22Rv1 (cell line): Measurements from ENCODE around the gene FAM200A.

Source experiments
- H3K27ac ChIP-seq: fragments of 450-650 bp; 2 replicates; pipeline ENCODE4 v1.5.1; 2017
- ZFX ChIP-seq: fragments of 450-650 bp; IDR thresholded peaks from 2 replicates; pipeline ENCODE4 v1.6.1; 2017; ENCODE audit warnings: antibody characterized with exemption, borderline replicate concordance
- TF ChIP-seq, protein P1 (sequence below): fragments of 450-650 bp; IDR thresholded peaks from 2 replicates; pipeline ENCODE4 v1.5.1; 2017; ENCODE audit warnings: mild to moderate bottlenecking

The FAM200A gene

DNA sequence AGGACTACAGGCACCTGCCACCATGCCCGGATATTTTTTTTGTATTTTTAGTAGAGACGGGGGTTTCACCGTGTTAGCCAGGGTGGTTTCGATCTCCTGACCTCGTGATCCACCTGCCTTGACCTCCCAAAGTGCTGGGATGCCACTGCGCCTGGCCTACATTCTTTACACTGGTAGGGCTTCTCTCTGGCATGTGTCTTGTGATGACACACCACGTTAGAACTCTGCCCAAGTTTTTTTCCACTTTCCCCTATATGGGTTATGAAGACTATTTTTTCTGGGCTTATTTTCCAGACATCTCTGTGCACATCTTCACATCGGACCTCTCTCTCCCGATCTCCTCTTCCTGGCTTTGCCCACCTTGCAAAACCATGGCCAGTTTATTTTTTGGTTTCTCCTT, 10.7 kb downstream of the FAM200A start:
- TF ChIP-seq, protein P1, sequence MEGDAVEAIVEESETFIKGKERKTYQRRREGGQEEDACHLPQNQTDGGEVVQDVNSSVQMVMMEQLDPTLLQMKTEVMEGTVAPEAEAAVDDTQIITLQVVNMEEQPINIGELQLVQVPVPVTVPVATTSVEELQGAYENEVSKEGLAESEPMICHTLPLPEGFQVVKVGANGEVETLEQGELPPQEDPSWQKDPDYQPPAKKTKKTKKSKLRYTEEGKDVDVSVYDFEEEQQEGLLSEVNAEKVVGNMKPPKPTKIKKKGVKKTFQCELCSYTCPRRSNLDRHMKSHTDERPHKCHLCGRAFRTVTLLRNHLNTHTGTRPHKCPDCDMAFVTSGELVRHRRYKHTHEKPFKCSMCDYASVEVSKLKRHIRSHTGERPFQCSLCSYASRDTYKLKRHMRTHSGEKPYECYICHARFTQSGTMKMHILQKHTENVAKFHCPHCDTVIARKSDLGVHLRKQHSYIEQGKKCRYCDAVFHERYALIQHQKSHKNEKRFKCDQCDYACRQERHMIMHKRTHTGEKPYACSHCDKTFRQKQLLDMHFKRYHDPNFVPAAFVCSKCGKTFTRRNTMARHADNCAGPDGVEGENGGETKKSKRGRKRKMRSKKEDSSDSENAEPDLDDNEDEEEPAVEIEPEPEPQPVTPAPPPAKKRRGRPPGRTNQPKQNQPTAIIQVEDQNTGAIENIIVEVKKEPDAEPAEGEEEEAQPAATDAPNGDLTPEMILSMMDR: no peak
- TF ChIP-seq ZFX: no peak
- no peak overlapping the region for H3K27ac ChIP-seq

GRCh38 chr7:99540542-99540941, 11.4 kb downstream of the FAM200A start:
- H3K27ac ChIP-seq: no peak overlapping the region
- TF ChIP-seq ZFX: no peak
- TF ChIP-seq, protein P1: no peak

GRCh38 chr7:99539213-99539811, 12.6 kb downstream of the FAM200A start:
- no peak overlapping the region for H3K27ac ChIP-seq
- TF ChIP-seq, protein P1: no peak
- no peak for TF ChIP-seq ZFX

- TF ChIP-seq ZFX: no peak
- TF ChIP-seq, protein P1: no peak
- H3K27ac ChIP-seq: no peak overlapping the region
Measured at GRCh38 chr7:99535667-99536066, 16.2 kb downstream of the FAM200A start.

- TF ChIP-seq, protein P1: no peak
- no peak for TF ChIP-seq ZFX
- H3K27ac ChIP-seq: no peak overlapping the region
Measured at GRCh38 chr7:99531354-99531765, 20.6 kb downstream of the FAM200A start.

DNA sequence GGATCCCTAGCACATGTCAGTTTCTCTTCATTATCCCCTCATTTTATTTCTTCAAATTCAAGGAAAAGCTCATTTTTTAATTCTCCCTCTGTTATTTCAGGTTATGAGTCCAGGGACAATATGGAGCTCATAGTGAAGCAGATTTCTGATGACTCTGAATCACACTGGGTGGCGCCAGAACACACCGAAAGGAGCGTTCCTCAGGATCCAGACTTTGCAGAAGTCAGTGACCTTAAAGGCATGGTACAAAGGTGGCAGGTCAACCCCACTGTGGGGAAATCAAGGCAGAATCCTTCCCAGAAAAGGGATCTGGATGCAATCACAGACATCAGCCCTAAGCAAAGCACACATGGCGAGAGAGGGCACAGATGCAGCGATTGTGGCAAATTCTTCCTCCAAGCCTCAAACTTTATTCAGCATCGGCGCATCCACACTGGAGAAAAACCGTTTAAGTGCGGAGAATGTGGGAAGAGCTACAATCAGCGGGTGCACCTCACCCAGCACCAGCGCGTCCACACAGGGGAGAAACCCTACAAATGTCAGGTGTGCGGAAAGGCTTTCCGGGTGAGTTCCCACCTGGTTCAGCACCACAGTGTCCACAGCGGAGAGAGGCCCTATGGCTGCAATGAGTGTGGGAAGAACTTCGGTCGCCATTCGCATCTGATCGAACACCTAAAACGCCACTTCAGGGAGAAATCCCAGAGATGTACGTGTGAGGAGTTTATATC, 26.0 kb downstream of the FAM200A start:
- TF ChIP-seq, protein P1: peak; percentile 45
- no peak for TF ChIP-seq ZFX
- H3K27ac ChIP-seq: no peak overlapping the region

- no peak overlapping the region for H3K27ac ChIP-seq
- TF ChIP-seq ZFX: no peak
- TF ChIP-seq, protein P1: no peak
Measured at GRCh38 chr7:99521399-99521798, 30.5 kb downstream of the FAM200A start.
